SK-N-SH treated with all-trans-retinoic acid at 6 μM for 48 hours (cell line): ENCODE data around the gene MAMDC4.

Source experiments
- ATAC-seq: fragments of 200-7000 bp; cut with Tn5 transposase; 3 replicates; pipeline ENCODE4 v1.9.1; 2020; ENCODE audit warnings: mild to moderate bottlenecking, moderate library complexity
- ARNTL ChIP-seq: fragments of 450-650 bp; formaldehyde crosslinking; IDR thresholded peaks from 2 replicates; pipeline ENCODE4 v1.5.0; 2020; ENCODE audit warnings: low read depth, mild to moderate bottlenecking, moderate library complexity, borderline replicate concordance
- BACH2 ChIP-seq: fragments of 250-450 bp; sonication (Bioruptor Pico); IDR thresholded peaks from 2 replicates; pipeline ENCODE4 v1.9.0; 2021; ENCODE audit warnings: mild to moderate bottlenecking, borderline replicate concordance
- CREB5 ChIP-seq: fragments of 250-450 bp; sonication (Bioruptor Pico); IDR thresholded peaks from 2 replicates; pipeline ENCODE4 v1.5.1; 2020; ENCODE audit warnings: low read depth, mild to moderate bottlenecking, moderate library complexity
- CSDC2 ChIP-seq: fragments of 250-450 bp; sonication (Bioruptor Pico); IDR thresholded peaks from 2 replicates; pipeline ENCODE4 v1.5.0; 2020; ENCODE audit warnings: mild to moderate bottlenecking, moderate library complexity
- ESRRG ChIP-seq: fragments of 250-450 bp; sonication (Bioruptor Pico); IDR thresholded peaks from 2 replicates; pipeline ENCODE4 v1.6.1; 2021; ENCODE audit warnings: mild to moderate bottlenecking
- ISL1 ChIP-seq: fragments of 250-450 bp; sonication (Bioruptor Pico); IDR thresholded peaks from 2 replicates; pipeline ENCODE4 v2.1.2; 2022; ENCODE audit warnings: mild to moderate bottlenecking, moderate library complexity
- OSR1 ChIP-seq: fragments of 250-450 bp; sonication (Bioruptor Pico); IDR thresholded peaks from 2 replicates; pipeline ENCODE4 v1.8.0; 2022; ENCODE audit warnings: moderate library complexity, mild to moderate bottlenecking, inconsistent platforms
- PATZ1 ChIP-seq: fragments of 250-450 bp; sonication (Bioruptor Pico); IDR thresholded peaks from 2 replicates; pipeline ENCODE4 v1.8.0; 2020; ENCODE audit warnings: mild to moderate bottlenecking, moderate library complexity, borderline replicate concordance
- PPARA ChIP-seq: fragments of 250-450 bp; sonication (Bioruptor Pico); IDR thresholded peaks from 2 replicates; pipeline ENCODE4 v1.5.0; 2020; ENCODE audit warnings: mild to moderate bottlenecking, borderline replicate concordance
- RARB ChIP-seq: fragments of 250-450 bp; sonication (Bioruptor Pico); IDR thresholded peaks from 2 replicates; pipeline ENCODE4 v1.8.0; 2021; ENCODE audit warnings: mild to moderate bottlenecking, moderate library complexity
- SNAI2 ChIP-seq: fragments of 250-450 bp; sonication (Bioruptor Pico); IDR thresholded peaks from 2 replicates; pipeline ENCODE4 v1.5.0; 2020; ENCODE audit warnings: mild to moderate bottlenecking, moderate library complexity
- TSHZ2 ChIP-seq: fragments of 250-450 bp; sonication (Bioruptor Pico); IDR thresholded peaks from 2 replicates; pipeline ENCODE4 v1.5.0; 2020; ENCODE audit warnings: mild to moderate bottlenecking, moderate library complexity
- ZC3H10 ChIP-seq: fragments of 250-450 bp; sonication (Bioruptor Pico); IDR thresholded peaks from 2 replicates; pipeline ENCODE4 v1.5.1; 2021; ENCODE audit warnings: mild to moderate bottlenecking, moderate library complexity
- ZFP3 ChIP-seq: fragments of 250-450 bp; sonication (Bioruptor Pico); IDR thresholded peaks from 2 replicates; pipeline ENCODE4 v1.5.0; 2020; ENCODE audit warnings: mild to moderate bottlenecking, moderate library complexity
- ZFP30 ChIP-seq: fragments of 450-650 bp; formaldehyde crosslinking; IDR thresholded peaks from 2 replicates; pipeline ENCODE4 v1.5.0; 2022; ENCODE audit warnings: mild to moderate bottlenecking, moderate library complexity
- ZNF565 ChIP-seq: fragments of 450-650 bp; formaldehyde crosslinking; conservative IDR thresholded peaks from 2 replicates; pipeline ENCODE4 v1.5.0; 2020; ENCODE audit warnings: low read depth, mild to moderate bottlenecking, moderate library complexity
- ZNF70 ChIP-seq: fragments of 450-650 bp; formaldehyde crosslinking; IDR thresholded peaks from 2 replicates; pipeline ENCODE4 v1.5.0; 2020; ENCODE audit warnings: mild to moderate bottlenecking, moderate library complexity
- ZNF8 ChIP-seq: fragments of 450-650 bp; formaldehyde crosslinking; IDR thresholded peaks from 2 replicates; pipeline ENCODE4 v1.5.0; 2020; ENCODE audit warnings: mild to moderate bottlenecking, moderate library complexity
- TF ChIP-seq, protein P1 (sequence below): fragments of 250-450 bp; sonication (Bioruptor Pico); IDR thresholded peaks from 2 replicates; pipeline ENCODE4 v1.5.1; 2021; ENCODE audit warnings: mild to moderate bottlenecking, moderate library complexity
- TF ChIP-seq, protein P2 (sequence below): fragments of 250-450 bp; sonication (Bioruptor Pico); IDR thresholded peaks from 2 replicates; pipeline ENCODE4 v1.8.0; 2021; ENCODE audit warnings: low read depth, mild to moderate bottlenecking, moderate library complexity, borderline replicate concordance

MAMDC4 gene

DNA sequence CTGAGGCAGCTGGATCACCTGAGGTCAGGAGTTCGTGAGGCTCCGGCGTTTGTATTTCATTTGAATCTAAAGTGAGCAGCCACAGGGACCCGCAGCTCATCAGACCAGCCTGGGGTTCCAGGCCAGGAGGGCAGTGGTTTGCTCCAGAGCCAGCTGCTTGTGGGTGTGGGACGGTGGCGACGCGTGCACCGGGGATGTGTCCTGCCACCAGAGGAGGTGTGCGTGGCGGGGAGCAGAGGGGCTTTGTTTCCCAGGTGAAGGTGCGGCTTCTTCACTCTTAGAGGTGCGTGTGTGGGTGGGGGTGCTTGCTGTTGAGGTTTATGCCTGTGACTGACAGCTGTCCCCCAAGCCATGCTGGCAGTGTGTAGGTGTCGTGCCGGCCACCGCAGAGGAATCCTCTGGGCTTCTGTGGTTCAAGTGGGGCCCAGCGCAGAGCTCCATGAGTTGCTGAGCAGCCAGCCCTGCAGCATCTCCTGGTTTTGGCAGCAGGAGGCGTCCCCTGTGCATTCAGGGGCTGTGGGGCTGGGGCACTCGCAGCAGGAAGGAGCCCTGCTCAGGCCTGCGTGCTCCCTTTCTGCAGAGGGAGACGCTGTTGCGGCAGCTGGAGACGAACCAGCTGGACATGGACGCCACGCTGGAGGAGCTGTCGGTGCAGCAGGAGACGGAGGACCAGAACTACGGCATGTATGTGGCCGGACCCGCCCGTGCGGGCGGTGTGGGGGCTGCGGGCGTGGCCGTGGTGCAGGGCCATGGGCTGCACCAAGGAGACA lies 16.8 kb upstream of the MAMDC4 start (continued):
- no peak for TF ChIP-seq BACH2
- no peak for TF ChIP-seq RARB (CRISPR knock-in tag)

- ATAC-seq: no peak
- TF ChIP-seq ZNF70: no peak
- TF ChIP-seq, protein P1, sequence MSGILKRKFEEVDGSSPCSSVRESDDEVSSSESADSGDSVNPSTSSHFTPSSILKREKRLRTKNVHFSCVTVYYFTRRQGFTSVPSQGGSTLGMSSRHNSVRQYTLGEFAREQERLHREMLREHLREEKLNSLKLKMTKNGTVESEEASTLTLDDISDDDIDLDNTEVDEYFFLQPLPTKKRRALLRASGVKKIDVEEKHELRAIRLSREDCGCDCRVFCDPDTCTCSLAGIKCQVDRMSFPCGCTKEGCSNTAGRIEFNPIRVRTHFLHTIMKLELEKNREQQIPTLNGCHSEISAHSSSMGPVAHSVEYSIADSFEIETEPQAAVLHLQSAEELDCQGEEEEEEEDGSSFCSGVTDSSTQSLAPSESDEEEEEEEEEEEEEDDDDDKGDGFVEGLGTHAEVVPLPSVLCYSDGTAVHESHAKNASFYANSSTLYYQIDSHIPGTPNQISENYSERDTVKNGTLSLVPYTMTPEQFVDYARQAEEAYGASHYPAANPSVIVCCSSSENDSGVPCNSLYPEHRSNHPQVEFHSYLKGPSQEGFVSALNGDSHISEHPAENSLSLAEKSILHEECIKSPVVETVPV (CRISPR knock-in tag): no peak
- no peak for TF ChIP-seq ZFP30 (CRISPR knock-in tag)
- TF ChIP-seq OSR1: no peak
- TF ChIP-seq ZNF565 (CRISPR knock-in tag): no peak
- no peak for TF ChIP-seq SNAI2
- TF ChIP-seq, protein P2, sequence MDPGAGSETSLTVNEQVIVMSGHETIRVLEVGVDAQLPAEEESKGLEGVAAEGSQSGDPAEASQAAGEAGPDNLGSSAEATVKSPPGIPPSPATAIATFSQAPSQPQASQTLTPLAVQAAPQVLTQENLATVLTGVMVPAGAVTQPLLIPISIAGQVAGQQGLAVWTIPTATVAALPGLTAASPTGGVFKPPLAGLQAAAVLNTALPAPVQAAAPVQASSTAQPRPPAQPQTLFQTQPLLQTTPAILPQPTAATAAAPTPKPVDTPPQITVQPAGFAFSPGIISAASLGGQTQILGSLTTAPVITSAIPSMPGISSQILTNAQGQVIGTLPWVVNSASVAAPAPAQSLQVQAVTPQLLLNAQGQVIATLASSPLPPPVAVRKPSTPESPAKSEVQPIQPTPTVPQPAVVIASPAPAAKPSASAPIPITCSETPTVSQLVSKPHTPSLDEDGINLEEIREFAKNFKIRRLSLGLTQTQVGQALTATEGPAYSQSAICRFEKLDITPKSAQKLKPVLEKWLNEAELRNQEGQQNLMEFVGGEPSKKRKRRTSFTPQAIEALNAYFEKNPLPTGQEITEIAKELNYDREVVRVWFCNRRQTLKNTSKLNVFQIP (CRISPR knock-in tag): no peak
- TF ChIP-seq ZFP3: no peak
- TF ChIP-seq CREB5 (CRISPR knock-in tag): no peak
- no peak for TF ChIP-seq ISL1
- TF ChIP-seq PATZ1 (CRISPR knock-in tag): no peak
- no peak for TF ChIP-seq RARB (CRISPR knock-in tag)
- no peak for TF ChIP-seq PPARA (CRISPR knock-in tag)
- no peak for TF ChIP-seq ZNF8 (CRISPR knock-in tag)
- TF ChIP-seq ESRRG (CRISPR knock-in tag): no peak
- TF ChIP-seq ZC3H10 (CRISPR knock-in tag): no peak
- no peak for TF ChIP-seq CSDC2 (CRISPR knock-in tag)
- no peak for TF ChIP-seq ARNTL
- no peak for TF ChIP-seq TSHZ2 (CRISPR knock-in tag)
These were observed 15.9 kb upstream of the MAMDC4 start for GRCh38 chr9:136835932-136836904.
